ENCODE results near the gene ZNF534. TPM values are rescaled to one million over a fixed set of nuclear protein-coding genes. Genes with fewer than 3 reads are reported as not detected.

ZNF534 gene
- total RNA-seq (under 1 TPM; 0.22 to 0.29 TPM), total RNA-seq (0 reads per million in 2 donors)

- Mint-ChIP-seq H3K4me1 (no peaks in the 10 kb centered on the region), H3K4me3 (no peak within 1 kb of the TSS), H3K27ac (no peak within 1 kb of the TSS), H3K36me3 (ENCODE audit: low read depth) (no peaks in the 10 kb centered on the region), H3K27me3 (no peaks in the 10 kb centered on the region)
- ATAC-seq (no peak), DNase-seq (no peak)
- peaks cover 3% of the 10 kb centered on the region for H3K9me3 ChIP-seq (ENCODE audit: control insufficient read depth, low read length, poor library complexity, severe bottlenecking)
These were observed at the start of gene ZNF534 for GRCh38 chr19:52428937-52429336. Gene ZNF534, plus strand, starts transcription at chr19:52429148. Its CDS starts 2,327 bp downstream, at chr19:52431475.

GRCh38 chr19:52391135-52391534 is 37.8 kb upstream of the ZNF534 start:
- Mint-ChIP-seq H3K4me3 (no peak overlapping the region), H3K36me3 (ENCODE audit: low read depth) (no peaks in the 10 kb centered on the region), H3K4me1 (no peaks in the 10 kb centered on the region)

GRCh38 chr19:52397310-52398080 is 31.5 kb upstream of the ZNF534 start, which contains the start of gene ZNF528:
Gene ZNF528, plus strand, starts transcription at chr19:52397849. Its CDS starts 4,165 bp downstream, at chr19:52402014.
- ATAC-seq: peak; percentile 96
- Mint-ChIP-seq H3K4me1 (peaks cover 7% of the 10 kb centered on the region), H3K27me3 (no peaks in the 10 kb centered on the region), H3K4me3 (peak within 1 kb of the TSS; percentile 79), H3K27ac (peak within 1 kb of the TSS; percentile 91), H3K36me3 (ENCODE audit: low read depth) (peaks cover 8% of the 10 kb centered on the region)
- peak; percentile 77 to 85 (median 82) for DNase-seq
- H3K9me3 ChIP-seq (ENCODE audit: control insufficient read depth, low read length, poor library complexity, severe bottlenecking): peaks cover 1% of the 10 kb centered on the region

More at GRCh38 chr19:52391135-52391534, 37.8 kb upstream of the ZNF534 start:
- ATAC-seq (no peak), DNase-seq (no peak)
- Mint-ChIP-seq H3K27ac (no peak overlapping the region), H3K27me3 (no peaks in the 10 kb centered on the region)
- H3K9me3 ChIP-seq (ENCODE audit: control insufficient read depth, low read length, poor library complexity, severe bottlenecking): peaks cover 7% of the 10 kb centered on the region

- Mint-ChIP-seq H3K4me3 (peak overlapping the region; percentile 79), H3K36me3 (ENCODE audit: low read depth) (peaks cover 8% of the 10 kb centered on the region), H3K27ac (peak overlapping the region; percentile 91), H3K4me1 (peaks cover 7% of the 10 kb centered on the region), H3K27me3 (no peaks in the 10 kb centered on the region)
- ATAC-seq (peak; percentile 51), DNase-seq (no peak)
- H3K9me3 ChIP-seq (ENCODE audit: control insufficient read depth, low read length, poor library complexity, severe bottlenecking): no peaks in the 10 kb centered on the region
These were observed 30.9 kb upstream of the ZNF534 start for GRCh38 chr19:52398081-52398441.

GRCh38 chr19:52410276-52410675 is 18.7 kb upstream of the ZNF534 start:
- H3K4me3 Mint-ChIP-seq: no peak overlapping the region
- H3K36me3 Mint-ChIP-seq (ENCODE audit: low read depth): peaks cover 19% of the 10 kb centered on the region
- no peaks in the 10 kb centered on the region for H3K27me3 Mint-ChIP-seq
- no peak overlapping the region for H3K27ac Mint-ChIP-seq
- no peak for ATAC-seq
- DNase-seq: no peak
- H3K9me3 ChIP-seq (ENCODE audit: control insufficient read depth, low read length, poor library complexity, severe bottlenecking): peaks cover 28% of the 10 kb centered on the region
- H3K4me1 Mint-ChIP-seq: no peaks in the 10 kb centered on the region

GRCh38 chr19:52415711-52416110 is 13.2 kb upstream of the ZNF534 start:
- Mint-ChIP-seq H3K27ac (no peak overlapping the region), H3K27me3 (no peaks in the 10 kb centered on the region), H3K4me1 (no peaks in the 10 kb centered on the region), H3K36me3 (ENCODE audit: low read depth) (peaks cover 5% of the 10 kb centered on the region), H3K4me3 (no peak overlapping the region)
- ATAC-seq: no peak
- no peak for DNase-seq
- peaks cover 41% of the 10 kb centered on the region for H3K9me3 ChIP-seq (ENCODE audit: control insufficient read depth, low read length, poor library complexity, severe bottlenecking)

- no peak overlapping the region for H3K27ac Mint-ChIP-seq
- no peak overlapping the region for H3K4me3 Mint-ChIP-seq
- ATAC-seq: no peak
- no peaks in the 10 kb centered on the region for H3K36me3 Mint-ChIP-seq (ENCODE audit: low read depth)
- H3K27me3 Mint-ChIP-seq: no peaks in the 10 kb centered on the region
- H3K4me1 Mint-ChIP-seq: no peaks in the 10 kb centered on the region
- DNase-seq: no peak
- peaks cover 8% of the 10 kb centered on the region for H3K9me3 ChIP-seq (ENCODE audit: control insufficient read depth, low read length, poor library complexity, severe bottlenecking)
These were observed 13.2 kb downstream of the ZNF534 start for GRCh38 chr19:52442179-52442578.

- Mint-ChIP-seq H3K27me3 (no peaks in the 10 kb centered on the region), H3K27ac (no peak overlapping the region), H3K4me3 (no peak overlapping the region), H3K36me3 (ENCODE audit: low read depth) (no peaks in the 10 kb centered on the region), H3K4me1 (no peaks in the 10 kb centered on the region)
- ATAC-seq: no peak
- no peak for DNase-seq
- H3K9me3 ChIP-seq (ENCODE audit: control insufficient read depth, low read length, poor library complexity, severe bottlenecking): peaks cover 8% of the 10 kb centered on the region
These were observed 15.6 kb downstream of the ZNF534 start for GRCh38 chr19:52444506-52444905.

- H3K4me1 Mint-ChIP-seq: peaks cover 3% of the 10 kb centered on the region
- H3K36me3 Mint-ChIP-seq (ENCODE audit: low read depth): peaks cover 8% of the 10 kb centered on the region
- DNase-seq (no peak), ATAC-seq (no peak)
- H3K4me3 Mint-ChIP-seq: no peak overlapping the region
- H3K27ac Mint-ChIP-seq: no peak overlapping the region
- H3K27me3 Mint-ChIP-seq: no peaks in the 10 kb centered on the region
- H3K9me3 ChIP-seq (ENCODE audit: control insufficient read depth, low read length, poor library complexity, severe bottlenecking): peaks cover 9% of the 10 kb centered on the region
These were observed 22.3 kb downstream of the ZNF534 start for GRCh38 chr19:52451241-52451640.

GRCh38 chr19:52453324-52454094 is 24.6 kb downstream of the ZNF534 start, which contains the start of gene ZNF578:
Gene ZNF578, plus strand, starts transcription at chr19:52453553. Its CDS starts 48,293 bp downstream, at chr19:52501846.
- peaks cover 3% of the 10 kb centered on the region for H3K4me1 Mint-ChIP-seq
- peaks cover 15% of the 10 kb centered on the region for H3K9me3 ChIP-seq (ENCODE audit: control insufficient read depth, low read length, poor library complexity, severe bottlenecking)
- H3K4me3 Mint-ChIP-seq: peak within 1 kb of the TSS; percentile 78
- peaks cover 10% of the 10 kb centered on the region for H3K36me3 Mint-ChIP-seq (ENCODE audit: low read depth)
- peak within 1 kb of the TSS; percentile 4 for H3K27ac Mint-ChIP-seq
- H3K27me3 Mint-ChIP-seq: no peaks in the 10 kb centered on the region
- DNase-seq (peak; percentile 23 to 39 (median 34)), ATAC-seq (peak; percentile 74)

GRCh38 chr19:52464798-52465470 is 36.0 kb downstream of the ZNF534 start:
- no peaks in the 10 kb centered on the region for H3K4me1 Mint-ChIP-seq
- no peak overlapping the region for H3K4me3 Mint-ChIP-seq
- H3K27ac Mint-ChIP-seq: no peak overlapping the region
- H3K36me3 Mint-ChIP-seq (ENCODE audit: low read depth): peaks cover 4% of the 10 kb centered on the region
- ATAC-seq (no peak), DNase-seq (no peak)
- H3K9me3 ChIP-seq (ENCODE audit: control insufficient read depth, low read length, poor library complexity, severe bottlenecking): peaks cover 43% of the 10 kb centered on the region
- no peaks in the 10 kb centered on the region for H3K27me3 Mint-ChIP-seq

- Mint-ChIP-seq H3K4me1 (no peaks in the 10 kb centered on the region), H3K27me3 (no peaks in the 10 kb centered on the region), H3K4me3 (no peak overlapping the region), H3K27ac (no peak overlapping the region), H3K36me3 (ENCODE audit: low read depth) (no peaks in the 10 kb centered on the region)
- ATAC-seq (no peak), DNase-seq (no peak)
- H3K9me3 ChIP-seq (ENCODE audit: control insufficient read depth, low read length, poor library complexity, severe bottlenecking): peaks cover 46% of the 10 kb centered on the region
These were observed 44.9 kb downstream of the ZNF534 start for GRCh38 chr19:52473655-52474350.
